Fibroblast of lung (primary cell): ENCODE results near the gene IRF2. TPM values are rescaled to one million over a fixed set of nuclear protein-coding genes. Genes with fewer than 3 reads are reported as not detected.
"Not testable (repeated sequence)": the region's sequence is repeated elsewhere in the genome, so short reads cannot be mapped to it uniquely, and the experiment has no call there.

Experiments used
- DNase-seq, 2 donors: peaks; one replicate each; pipeline versions ENCODE4 v3.0.0 to v3.0.0-alpha.2; 2010; ENCODE audit warnings: low read depth in 2 of 2
- H2AFZ ChIP-seq: 2 replicates; pipeline ENCODE4 v1.5.1; 2012; ENCODE audit warnings: low read length, control low read depth, inconsistent platforms
- H3K27ac ChIP-seq: 2 replicates; pipeline ENCODE4 v1.5.1; 2011; ENCODE audit warnings: low read length, control low read depth; ENCODE audit not compliant: insufficient read depth
- H3K27me3 ChIP-seq: 2 replicates; pipeline ENCODE4 v1.5.1; 2011; ENCODE audit warnings: mild to moderate bottlenecking, low read length; ENCODE audit not compliant: control insufficient read depth, insufficient read depth
- H3K36me3 ChIP-seq: 2 replicates; pipeline ENCODE4 v1.5.1; 2011; ENCODE audit warnings: low read length; ENCODE audit not compliant: control insufficient read depth, insufficient read depth
- H3K4me1 ChIP-seq: 2 replicates; pipeline ENCODE4 v1.5.1; 2011; ENCODE audit warnings: low read length; ENCODE audit not compliant: control insufficient read depth, insufficient read depth; ENCODE audit errors: extremely low read depth
- H3K4me2 ChIP-seq: 2 replicates; pipeline ENCODE4 v1.5.1; 2011; ENCODE audit warnings: low read length, control low read depth; ENCODE audit not compliant: insufficient read depth; ENCODE audit errors: extremely low read depth
- H3K4me3 ChIP-seq, 4 experiments: fragments of 200-600 bp in 1 of 4; sonication (generic) in 1 of 4; replicated peaks in 1 of 4; 2 replicates each; pipeline ENCODE4 v1.5.1; 2011 to 2016; ENCODE audit warnings: low read length in 4 of 4, low read depth in 3 of 4, mild to moderate bottlenecking in 3 of 4, control low read depth in 2 of 4, inconsistent platforms in 1 of 4, mixed read lengths in 1 of 4; ENCODE audit not compliant: insufficient read depth in 1 of 4; ENCODE audit errors: control extremely low read depth in 1 of 4
- H3K79me2 ChIP-seq: 2 replicates; pipeline ENCODE4 v1.5.1; 2012; ENCODE audit warnings: mild to moderate bottlenecking, low read length, inconsistent platforms; ENCODE audit not compliant: control insufficient read depth, insufficient read depth
- H3K9ac ChIP-seq: 2 replicates; pipeline ENCODE4 v1.5.1; 2011; ENCODE audit warnings: mild to moderate bottlenecking, low read length, control low read depth; ENCODE audit not compliant: insufficient read depth
- H3K9me3 ChIP-seq: 2 replicates; pipeline ENCODE4 v1.5.1; 2012; ENCODE audit warnings: low read depth, low read length; ENCODE audit not compliant: control insufficient read depth, insufficient read depth
- H4K20me1 ChIP-seq: 2 replicates; pipeline ENCODE4 v1.5.1; 2011; ENCODE audit warnings: low read length; ENCODE audit not compliant: control insufficient read depth, insufficient read depth; ENCODE audit errors: extremely low read depth
- CTCF ChIP-seq, 2 donors: IDR thresholded peaks in 1 of 2; conservative IDR thresholded peaks in 1 of 2; 1 replicate in 1 of 2; 2 replicates in 1 of 2; pipeline ENCODE4 v1.5.1; 2011 to 2012; ENCODE audit warnings: low read length in 2 of 2, control low read depth in 1 of 2, inconsistent platforms in 1 of 2, low read depth in 1 of 2, mild to moderate bottlenecking in 1 of 2
- EZH2 ChIP-seq: IDR thresholded peaks from 2 replicates; pipeline ENCODE4 v1.5.1; 2012; ENCODE audit warnings: low read length, control low read depth, mild to moderate bottlenecking; ENCODE audit errors: missing control alignments
- polyA plus RNA-seq, 2 donors: library from polyadenylated mRNA; depleted of rRNA in 1 of 2; stranded (reverse) in 1 of 2; unstranded in 1 of 2; fragments of >200 nt; gene quantifications; 2 replicates each; pipeline ENCODE4 v1.2.1, GENCODE V29; 2011 to 2012; ENCODE audit warnings: missing spikeins in 1 of 2
- total RNA-seq: library from RNA; depleted of rRNA; stranded (reverse); fragments of >200 nt; gene quantifications from 2 replicates; pipeline ENCODE4 v1.2.1, GENCODE V29; 2014

IRF2 gene
- total and polyA plus RNA-seq, 2 donors (not counting 1 experiment from before 2014, with no cell fraction given): 30.9 to 42.3 TPM

GRCh38 chr4:184346682-184347081, 127.7 kb downstream of the IRF2 start:
- TF ChIP-seq CTCF (conservative IDR thresholded peaks at IDR 0.05 in 1 of 2, IDR thresholded peaks at IDR 0.05 in 1 of 2; ENCODE audit: low read depth in 1 of 2, low read length in 2 of 2): no peak
- no peak for TF ChIP-seq EZH2
- no peak for DNase-seq
- Histone ChIP-seq H3K79me2 (no peaks in the 10 kb centered on the region), H3K4me3 (no peak overlapping the region), H3K9me3 (no peaks in the 10 kb centered on the region), H3K27ac (no peak overlapping the region), H3K9ac (no peak overlapping the region), H3K4me1 (peaks cover 3% of the 10 kb centered on the region), H3K4me2 (no peak overlapping the region), H3K27me3 (no peaks in the 10 kb centered on the region), H3K36me3 (no peaks in the 10 kb centered on the region), H2AFZ (no peak overlapping the region), H4K20me1 (no peaks in the 10 kb centered on the region)

- not testable (repeated sequence) for H3K27me3 ChIP-seq
Observed at GRCh38 chr4:184346273-184346672, 128.1 kb downstream of the IRF2 start.

GRCh38 chr4:184345573-184345922, 128.8 kb downstream of the IRF2 start:
- no peak overlapping the region for H3K27ac ChIP-seq
- TF ChIP-seq EZH2 (no peak), CTCF (conservative IDR thresholded peaks at IDR 0.05 in 1 of 2, IDR thresholded peaks at IDR 0.05 in 1 of 2; ENCODE audit: low read depth in 1 of 2, low read length in 2 of 2) (no peak)
- peak in 1 of 2 donors; percentile 8 for DNase-seq

More at GRCh38 chr4:184346273-184346672, 128.1 kb downstream of the IRF2 start:
- H3K9me3 ChIP-seq, H3K9ac ChIP-seq, DNase-seq, H3K4me2 ChIP-seq, H2AFZ ChIP-seq, H3K79me2 ChIP-seq, H3K4me1 ChIP-seq, H3K36me3 ChIP-seq, H4K20me1 ChIP-seq, H3K27ac ChIP-seq, H3K4me3 ChIP-seq: not testable (repeated sequence)

More at GRCh38 chr4:184345573-184345922, 128.8 kb downstream of the IRF2 start:
- Histone ChIP-seq H2AFZ (no peak overlapping the region), H3K79me2 (no peaks in the 10 kb centered on the region), H3K9me3 (no peaks in the 10 kb centered on the region), H3K27me3 (no peaks in the 10 kb centered on the region), H3K9ac (no peak overlapping the region), H3K4me3 (no peak overlapping the region), H3K4me2 (no peak overlapping the region), H4K20me1 (no peaks in the 10 kb centered on the region), H3K36me3 (no peaks in the 10 kb centered on the region), H3K4me1 (peaks cover 3% of the 10 kb centered on the region)
